ENCODE measurements around the gene DISP3.

DNA sequence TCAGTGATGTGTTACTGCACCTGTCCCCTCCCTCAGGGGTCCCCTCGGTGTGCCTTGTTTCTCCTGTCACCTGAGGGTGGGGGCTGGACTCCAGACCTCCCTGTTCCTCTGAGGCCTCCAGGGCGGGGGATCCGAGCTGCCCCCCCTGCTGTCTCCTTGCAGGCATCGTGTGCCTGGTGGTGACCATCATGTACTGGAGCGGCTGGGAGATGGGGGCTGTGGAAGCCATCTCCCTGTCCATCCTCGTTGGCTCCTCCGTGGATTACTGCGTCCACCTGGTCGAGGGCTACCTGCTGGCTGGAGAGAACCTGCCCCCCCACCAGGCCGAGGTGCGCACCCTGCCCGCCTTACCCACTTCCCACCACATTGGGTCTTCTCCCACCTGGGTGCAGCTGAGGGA lies 56.4 kb downstream of the DISP3 start:
- no peak for TF ChIP-seq POLR2A (IDR thresholded peaks at IDR 0.05)
- TF ChIP-seq, protein P1, sequence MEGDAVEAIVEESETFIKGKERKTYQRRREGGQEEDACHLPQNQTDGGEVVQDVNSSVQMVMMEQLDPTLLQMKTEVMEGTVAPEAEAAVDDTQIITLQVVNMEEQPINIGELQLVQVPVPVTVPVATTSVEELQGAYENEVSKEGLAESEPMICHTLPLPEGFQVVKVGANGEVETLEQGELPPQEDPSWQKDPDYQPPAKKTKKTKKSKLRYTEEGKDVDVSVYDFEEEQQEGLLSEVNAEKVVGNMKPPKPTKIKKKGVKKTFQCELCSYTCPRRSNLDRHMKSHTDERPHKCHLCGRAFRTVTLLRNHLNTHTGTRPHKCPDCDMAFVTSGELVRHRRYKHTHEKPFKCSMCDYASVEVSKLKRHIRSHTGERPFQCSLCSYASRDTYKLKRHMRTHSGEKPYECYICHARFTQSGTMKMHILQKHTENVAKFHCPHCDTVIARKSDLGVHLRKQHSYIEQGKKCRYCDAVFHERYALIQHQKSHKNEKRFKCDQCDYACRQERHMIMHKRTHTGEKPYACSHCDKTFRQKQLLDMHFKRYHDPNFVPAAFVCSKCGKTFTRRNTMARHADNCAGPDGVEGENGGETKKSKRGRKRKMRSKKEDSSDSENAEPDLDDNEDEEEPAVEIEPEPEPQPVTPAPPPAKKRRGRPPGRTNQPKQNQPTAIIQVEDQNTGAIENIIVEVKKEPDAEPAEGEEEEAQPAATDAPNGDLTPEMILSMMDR (IDR thresholded peaks at IDR 0.05), result no peak
